H1 (cell line): ENCODE results near the gene PTGDS. TPM values are rescaled to one million over a fixed set of nuclear protein-coding genes. Genes with fewer than 3 reads are reported as not detected.

Experiments used
- ATF2 ChIP-seq: IDR thresholded peaks from 2 replicates; pipeline ENCODE4 v1.6.1; 2012; ENCODE audit warnings: low read length, inconsistent platforms
- CHD2 ChIP-seq: IDR thresholded peaks from 2 replicates; pipeline ENCODE4 v1.6.1; 2012; ENCODE audit warnings: low read length, improper control_type of control experiment
- CHD7 ChIP-seq: fragments of 300-600 bp; sonication (generic); IDR thresholded peaks from 2 replicates; pipeline ENCODE4 v1.7.1; 2012; ENCODE audit warnings: low read length, moderate library complexity, mild to moderate bottlenecking, inconsistent platforms; ENCODE audit not compliant: insufficient replicate concordance
- CREB1 ChIP-seq: IDR thresholded peaks from 2 replicates; pipeline ENCODE4 v1.6.1; 2012; ENCODE audit warnings: inconsistent platforms
- GABPA ChIP-seq: IDR thresholded peaks from 2 replicates; pipeline ENCODE4 v1.6.1; 2011; ENCODE audit warnings: mild to moderate bottlenecking, low read length, moderate library complexity, borderline replicate concordance; ENCODE audit not compliant: insufficient read depth
- JUN ChIP-seq: IDR thresholded peaks from 2 replicates; pipeline ENCODE4 v1.6.1; 2011; ENCODE audit warnings: low read depth, mild to moderate bottlenecking, improper control_type of control experiment, low read length
- KDM1A ChIP-seq: fragments of 200-600, 300-600 bp; sonication (generic); IDR thresholded peaks from 2 replicates; pipeline ENCODE4 v1.7.1; 2016; ENCODE audit warnings: mild to moderate bottlenecking, low read length, borderline replicate concordance
- KDM5A ChIP-seq: fragments of 200-600 bp; IDR thresholded peaks from 2 replicates; pipeline ENCODE4 v1.7.1; 2012; ENCODE audit warnings: mild to moderate bottlenecking, low read length, inconsistent platforms, mixed read lengths
- POLR2AphosphoS5 ChIP-seq: IDR thresholded peaks from 2 replicates; pipeline ENCODE4 v1.6.1; 2011; ENCODE audit warnings: low read depth, low read length
- SAP30 ChIP-seq: fragments of 300-600 bp; sonication (generic); IDR thresholded peaks from 2 replicates; pipeline ENCODE4 v1.7.1; 2012; ENCODE audit warnings: low read length, moderate library complexity, mild to moderate bottlenecking, inconsistent platforms; ENCODE audit not compliant: insufficient read depth, insufficient replicate concordance
- TAF7 ChIP-seq: optimal IDR thresholded peaks from 2 replicates; pipeline ENCODE3; 2011; ENCODE audit warnings: low read depth, mild to moderate bottlenecking, inconsistent platforms, low read length, moderate library complexity, borderline replicate concordance
- polyA plus RNA-seq, 7 experiments: library from polyadenylated mRNA; depleted of rRNA in 3 of 7; stranded (reverse) in 5 of 7; unstranded in 2 of 7; fragments of >200 nt in 5 of 7; fragments of 200-250 nt in 2 of 7; gene quantifications; 1 replicate in 5 of 7; 2 replicates in 1 of 7; 4 replicates in 1 of 7; pipeline versions ENCODE4 v1.2.1 to v1.2.3, GENCODE V29; 2011 to 2013; ENCODE audit warnings: missing spikeins in 2 of 7, mixed read lengths in 2 of 7
- total RNA-seq: library from RNA; stranded (reverse); fragmentation: NEBNext Ultra II Directional; extraction: Animal tissue kit (Norgen Biotek cat#: 25700); gene quantifications from 2 replicates; pipeline ENCODE4 v1.2.1, GENCODE V29; 2021

PTGDS gene
- total and polyA plus RNA-seq, 2 of the 8 experiments (the other 6 are each of a cell fraction or from before 2014, with no cell fraction given), result 1.7 to 2.3 TPM

- TF ChIP-seq CHD7 (no peak), POLR2AphosphoS5 (no peak), SAP30 (no peak), CREB1 (no peak), GABPA (no peak), KDM5A (no peak), TAF7 (no peak), CHD2 (no peak), JUN (no peak), KDM1A (no peak), ATF2 (no peak)
These were observed 44.3 kb downstream of the PTGDS start (continued) for GRCh38 chr9:137021568-137021978.
